Posterior cingulate gyrus (tissue), 11 donors: ENCODE measurements around the gene THSD7A.

ENCODE experiments used
- DNase-seq, 10 donors: peaks; one replicate each; pipeline versions ENCODE4 v3.0.0 to v3.0.0-alpha.2; 2020 to 2021; ENCODE audit warnings: mixed read lengths in 3 of 10
- intact Hi-C: fragments of 100-400 bp; cut with DNase I; formaldehyde crosslinking; loops from one replicate; pipeline ENCODE4 v1.15.1; 2023

THSD7A gene

DNA sequence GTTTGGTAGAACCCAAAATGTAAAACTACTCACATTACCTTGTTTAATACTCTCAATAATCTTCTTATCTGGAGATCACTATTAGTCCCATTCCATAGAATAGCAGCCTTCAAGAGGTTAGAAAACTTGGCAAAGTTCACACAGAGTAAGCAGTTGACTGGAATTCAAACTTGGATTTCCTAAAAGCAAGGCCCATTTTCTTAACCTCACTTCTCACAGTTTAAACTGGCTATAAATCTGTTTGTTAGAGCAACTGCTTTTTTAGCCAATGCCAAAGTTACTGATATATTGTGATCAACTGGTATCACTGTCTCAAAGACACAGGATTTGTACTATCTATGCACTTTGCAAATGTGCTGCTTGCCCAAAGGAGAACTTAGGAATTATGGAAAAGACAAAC, 230.2 kb downstream of the THSD7A start:
- intact Hi-C loops: no loop called here
- DNase-seq: no peak

DNA sequence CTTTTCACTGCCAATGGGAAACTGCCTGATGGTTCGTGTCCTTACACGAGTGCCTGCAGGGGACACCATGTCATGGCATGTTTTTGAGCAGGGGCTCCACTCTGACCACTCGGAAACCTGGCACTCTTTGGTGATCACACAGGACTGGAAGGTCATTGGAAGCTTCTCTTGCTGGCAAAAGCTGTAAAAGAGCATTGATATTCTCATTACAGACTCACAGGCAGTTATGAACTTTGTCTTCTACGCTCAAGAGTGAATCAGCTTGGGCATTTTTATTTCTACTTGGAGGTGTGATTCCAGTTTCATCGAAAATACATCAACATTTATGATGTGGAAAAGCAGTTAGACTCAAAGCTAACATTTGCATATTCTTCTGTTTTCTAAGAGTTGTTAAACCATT, 238.7 kb downstream of the THSD7A start:
- DNase-seq: no peak
- intact Hi-C loops: no loop called here

DNA sequence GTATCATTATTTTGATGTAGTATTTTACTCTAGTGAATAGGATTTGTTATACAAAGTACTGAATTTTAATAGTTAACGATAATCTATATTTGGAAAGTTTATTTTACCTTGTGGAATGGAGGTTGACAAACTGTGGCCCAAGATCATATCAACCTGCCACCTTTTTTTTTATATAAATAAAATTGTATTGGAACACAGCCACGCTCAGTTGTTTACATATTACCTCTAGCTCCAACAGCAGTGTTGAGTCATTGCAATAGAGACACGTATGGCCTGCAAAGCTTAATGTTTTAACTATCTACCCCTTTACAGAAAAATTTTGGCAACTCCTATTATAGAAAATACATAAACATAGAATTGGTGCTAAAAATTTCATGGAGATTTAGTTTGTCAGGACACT, 239.3 kb downstream of the THSD7A start:
- intact Hi-C loops: no loop called here
- DNase-seq: no peak

DNA sequence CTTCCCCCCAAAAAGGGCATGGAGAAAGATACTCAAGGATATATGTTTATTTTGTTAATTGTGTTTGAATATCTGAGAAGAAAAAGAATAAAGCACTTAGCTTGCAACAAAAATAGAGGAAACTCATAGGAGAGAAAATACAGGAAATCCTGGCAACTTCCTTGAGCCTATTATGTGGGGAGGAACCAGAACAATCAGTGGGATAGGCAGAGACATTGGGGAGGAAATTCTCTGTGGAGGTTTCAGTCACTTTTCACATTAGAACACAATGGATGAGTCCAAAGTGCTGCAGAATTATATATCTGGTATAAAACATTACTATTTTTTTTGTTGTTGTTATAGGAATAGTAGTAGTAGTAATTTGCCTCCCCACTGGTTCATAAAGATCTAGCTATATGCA, 240.1 kb downstream of the THSD7A start:
- intact Hi-C loops: no loop called here
- no peak for DNase-seq

DNA sequence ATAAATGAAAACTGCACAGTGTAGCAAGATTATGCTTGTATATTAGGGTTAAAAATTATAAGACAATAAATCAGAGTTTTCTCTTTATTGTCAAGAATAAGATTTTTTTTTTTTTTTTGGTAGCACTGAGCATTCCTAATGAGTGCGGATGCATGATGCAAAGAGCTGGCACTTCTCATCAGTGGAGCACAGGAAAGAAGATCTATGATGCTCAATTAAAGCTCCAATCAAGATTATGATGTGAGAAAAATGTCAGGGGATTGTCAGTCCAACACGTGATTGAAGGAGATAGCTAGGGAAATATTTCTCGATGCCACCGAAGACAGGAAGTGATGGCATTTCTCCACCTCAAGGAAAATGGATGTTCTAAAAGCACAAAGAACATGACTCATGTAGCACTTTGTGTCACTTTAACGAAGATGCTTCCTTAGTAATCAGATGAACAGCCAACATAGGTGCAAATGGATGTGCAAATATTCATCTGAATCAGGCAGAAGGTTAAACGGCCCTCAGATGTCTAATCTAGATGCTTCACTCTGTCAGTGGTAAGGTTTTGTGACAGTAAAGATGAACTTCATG, 240.9 kb downstream of the THSD7A start:
- no peak for DNase-seq
- intact Hi-C loops: no loop called here

DNA sequence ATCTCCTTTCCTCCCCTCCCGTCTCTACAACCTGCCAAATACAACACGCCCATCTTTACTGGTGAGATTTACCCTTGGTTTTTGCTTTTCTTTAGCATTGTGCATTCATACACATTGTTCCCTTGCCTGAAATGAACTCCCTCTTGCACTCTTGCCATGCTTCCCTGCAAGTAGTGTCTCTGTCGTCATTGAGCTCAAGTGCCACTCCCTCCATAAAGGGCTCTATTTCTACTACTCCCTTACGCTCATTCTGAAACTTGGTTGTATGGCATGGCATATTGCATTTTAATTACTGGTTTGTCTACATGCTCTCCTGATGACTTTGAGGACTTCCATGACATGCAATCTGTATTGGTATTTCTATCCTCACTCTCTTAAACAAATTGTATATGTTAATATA, 242.7 kb downstream of the THSD7A start:
- DNase-seq: no peak
- intact Hi-C loops: no loop called here

DNA sequence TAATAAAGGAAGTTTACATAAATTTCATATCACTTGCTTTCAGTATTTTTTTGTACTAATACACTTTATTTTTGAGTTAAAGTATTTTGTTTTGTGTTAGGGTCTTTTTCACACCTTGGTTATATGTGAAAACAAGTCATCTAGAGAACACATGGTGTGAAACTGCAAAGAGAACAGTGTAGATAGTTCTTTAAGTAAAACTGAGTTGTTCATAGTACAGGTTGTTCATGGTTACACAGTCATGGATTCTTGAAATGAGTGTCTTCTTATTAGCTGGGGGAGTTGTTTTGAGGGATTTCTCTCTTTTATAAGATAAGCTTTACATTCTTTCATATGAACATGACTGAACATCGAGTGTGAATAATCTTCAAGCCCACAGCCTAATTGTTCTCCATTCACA, 244.2 kb downstream of the THSD7A start:
- DNase-seq: no peak
- intact Hi-C loops: no loop called here

DNA sequence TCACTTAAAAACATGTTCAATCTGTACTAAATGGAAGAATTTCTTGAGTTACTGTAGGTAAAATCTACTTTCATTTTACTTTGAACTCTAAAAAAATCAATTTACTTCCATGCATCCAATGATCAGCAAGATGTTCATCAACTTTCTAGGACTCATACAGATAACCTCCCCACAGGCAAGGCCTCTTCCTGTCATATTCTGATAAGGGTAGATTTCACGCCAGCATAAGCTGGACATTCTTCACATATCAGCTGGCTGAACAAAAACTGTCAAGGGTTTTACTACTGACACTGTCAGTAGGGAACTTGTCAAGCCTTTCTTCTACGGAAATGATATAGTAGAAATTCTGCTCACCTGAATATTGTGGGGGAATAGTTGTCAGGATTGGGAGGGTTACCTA, 244.9 kb downstream of the THSD7A start:
- intact Hi-C loops: no loop called here
- no peak for DNase-seq

DNA sequence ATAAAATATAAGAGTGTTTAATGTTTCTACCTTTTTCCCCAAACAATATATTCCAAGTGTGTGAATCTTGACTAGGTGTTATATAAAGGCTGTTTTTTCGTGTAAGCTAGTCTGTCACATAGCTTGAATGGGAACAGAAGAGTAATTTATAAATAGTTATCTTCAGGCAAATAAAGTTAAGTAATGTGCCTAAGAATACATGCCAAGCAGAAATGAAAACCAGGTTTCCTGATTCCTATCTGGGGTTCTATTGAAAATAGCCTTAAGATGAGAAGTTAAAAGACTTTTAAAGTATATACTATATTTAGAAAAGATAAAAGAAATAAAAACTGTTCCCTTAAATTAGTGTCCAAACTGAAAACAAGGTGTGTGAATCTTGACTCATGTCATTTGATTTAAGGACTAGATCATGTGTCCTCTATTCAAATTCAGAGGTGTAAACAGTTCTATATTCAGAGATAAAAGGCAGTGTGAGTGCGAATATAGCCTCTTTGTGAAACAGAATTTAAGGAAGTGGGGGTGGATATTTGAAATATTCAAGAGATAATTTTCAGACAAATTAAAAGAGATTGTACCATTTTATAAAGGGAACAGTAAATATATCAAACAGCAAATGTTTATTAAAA, 247.5 kb downstream of the THSD7A start:
- intact Hi-C loops: no loop called here
- no peak for DNase-seq

DNA sequence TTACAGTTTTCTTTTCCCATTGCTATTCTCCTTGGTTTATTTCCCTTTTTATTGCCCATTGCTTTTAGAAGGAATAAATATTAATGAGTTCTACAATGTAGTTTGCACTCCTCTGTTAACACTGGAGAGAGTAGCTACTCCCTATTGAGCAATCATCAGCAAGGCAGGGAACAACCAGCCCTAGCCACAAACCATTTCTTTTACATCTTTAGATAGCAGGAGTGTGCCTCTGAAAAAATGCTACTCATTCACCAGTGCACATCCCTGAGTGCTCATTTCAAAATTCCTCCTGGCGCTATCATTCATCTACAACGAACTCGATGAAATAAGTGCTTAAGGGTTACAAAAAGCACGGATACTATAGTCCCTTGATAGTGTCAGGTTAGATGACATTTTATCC, 252.9 kb downstream of the THSD7A start:
- intact Hi-C loops: no loop called here
- DNase-seq: no peak

DNA sequence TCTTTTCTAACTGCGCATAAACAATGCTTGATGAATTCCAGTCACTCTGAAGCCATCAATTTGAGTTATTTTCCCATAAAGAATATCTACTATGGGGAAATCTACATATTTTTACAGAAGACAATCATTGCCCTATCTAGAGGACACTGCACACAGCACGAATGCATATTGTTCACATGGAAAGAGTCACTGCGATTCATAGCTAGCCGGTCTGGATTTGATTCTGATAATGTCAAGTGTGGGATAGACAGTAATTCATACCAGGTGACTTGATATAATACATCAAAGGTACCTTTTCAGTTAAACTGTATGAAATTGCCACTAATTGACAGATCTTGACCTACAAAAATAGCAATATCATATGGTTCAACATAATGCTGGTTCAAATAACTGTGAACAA, 255.7 kb downstream of the THSD7A start:
- no peak for DNase-seq
- intact Hi-C loops: no loop called here

DNA sequence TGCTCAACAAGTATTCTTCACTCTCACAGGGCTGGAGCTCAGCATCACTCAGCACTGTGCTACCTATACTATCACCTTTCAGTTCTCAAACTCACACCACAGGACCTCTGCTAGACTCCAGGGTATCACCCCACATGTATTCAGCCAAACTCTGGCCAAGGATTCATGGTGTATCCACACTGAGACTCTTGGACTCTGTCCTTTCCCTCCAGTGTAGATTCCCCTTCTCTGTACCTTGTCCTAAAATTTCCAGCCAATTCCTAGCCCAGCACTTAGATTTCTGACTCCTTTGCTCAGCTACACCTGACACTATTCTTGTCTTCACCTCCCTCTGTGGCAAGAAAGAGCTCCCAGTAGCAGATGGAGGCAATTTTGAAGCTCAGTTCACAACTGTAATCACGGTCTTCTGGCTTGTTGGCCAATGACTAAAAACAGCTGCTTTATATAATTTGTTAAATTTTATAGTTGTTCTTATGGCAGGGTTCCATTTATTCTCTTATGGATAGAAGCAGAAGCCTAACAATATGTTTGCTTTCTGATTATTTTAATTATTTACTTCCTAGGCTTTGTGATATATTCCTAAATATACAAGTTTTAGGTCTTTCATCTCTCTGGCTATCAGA, 258.8 kb downstream of the THSD7A start:
- DNase-seq: no peak
- intact Hi-C loops: no loop called here

DNA sequence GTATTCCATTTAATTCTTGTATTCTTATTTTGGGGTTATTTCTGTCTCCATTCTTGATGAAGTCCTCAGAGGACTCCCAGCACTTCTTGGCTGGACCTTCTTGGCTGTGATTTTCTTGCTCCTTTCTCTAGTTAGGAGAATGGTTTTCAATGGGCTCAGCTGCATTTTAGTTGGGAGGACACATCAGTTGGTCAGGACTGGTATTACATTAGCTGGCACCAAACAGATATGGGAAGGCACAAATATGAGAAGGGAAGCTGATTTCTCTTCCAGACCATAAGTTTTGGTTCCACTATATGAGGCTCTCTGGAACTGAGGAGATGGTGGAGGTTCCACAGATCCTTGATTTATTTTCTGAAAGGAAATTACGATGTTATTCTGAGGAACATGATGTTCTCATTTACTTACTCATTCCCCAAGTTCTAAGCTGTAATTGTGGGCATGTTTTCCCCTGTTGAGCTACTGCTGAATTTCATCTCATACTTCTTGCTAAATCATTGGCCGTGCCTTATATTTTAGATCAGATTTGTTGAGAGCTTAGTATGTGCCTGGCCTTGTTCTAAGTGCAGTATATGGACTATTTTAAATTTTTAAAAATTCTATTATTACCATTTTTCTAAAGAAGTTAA, 261.0 kb downstream of the THSD7A start:
- DNase-seq: no peak
- intact Hi-C loops: no loop called here

DNA sequence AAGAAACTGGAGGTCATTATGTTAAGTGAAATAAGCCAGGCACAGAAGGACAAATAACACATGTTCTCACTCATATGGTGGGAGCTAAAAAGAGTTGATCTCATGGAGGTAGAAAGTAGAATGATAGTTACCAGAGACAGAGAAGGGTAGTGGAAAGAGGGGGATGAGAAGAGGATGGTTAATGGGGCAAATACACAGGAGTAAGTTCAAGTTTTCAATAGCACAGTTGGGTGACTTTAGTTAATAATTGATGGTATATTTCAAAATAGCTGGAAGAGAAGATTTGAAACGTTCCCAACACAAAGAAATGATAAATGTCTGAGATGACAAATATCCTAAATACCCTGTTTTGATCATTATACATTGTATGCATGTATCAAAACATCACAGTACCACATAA, 261.8 kb downstream of the THSD7A start:
- intact Hi-C loops: no loop called here
- DNase-seq: no peak

DNA sequence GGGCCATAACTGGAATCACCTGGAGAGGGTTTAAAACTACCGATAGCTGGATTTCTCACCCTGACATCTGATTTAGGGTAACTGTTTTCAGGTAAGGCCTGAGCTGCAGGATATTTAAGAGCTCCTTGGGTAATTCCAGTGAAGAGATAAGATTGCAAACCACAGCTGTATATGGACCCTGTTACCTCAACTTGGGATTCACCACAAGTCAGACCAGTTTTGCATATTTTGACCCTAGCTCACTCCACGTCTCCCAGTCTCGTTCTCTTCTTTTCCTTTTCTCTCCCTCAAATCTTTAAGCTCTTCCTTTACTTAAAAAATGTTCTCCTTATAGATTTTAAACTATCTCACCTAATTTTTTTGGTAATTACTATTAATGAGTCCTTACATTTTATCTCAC, 264.4 kb downstream of the THSD7A start:
- DNase-seq: no peak
- intact Hi-C loops: no loop called here

DNA sequence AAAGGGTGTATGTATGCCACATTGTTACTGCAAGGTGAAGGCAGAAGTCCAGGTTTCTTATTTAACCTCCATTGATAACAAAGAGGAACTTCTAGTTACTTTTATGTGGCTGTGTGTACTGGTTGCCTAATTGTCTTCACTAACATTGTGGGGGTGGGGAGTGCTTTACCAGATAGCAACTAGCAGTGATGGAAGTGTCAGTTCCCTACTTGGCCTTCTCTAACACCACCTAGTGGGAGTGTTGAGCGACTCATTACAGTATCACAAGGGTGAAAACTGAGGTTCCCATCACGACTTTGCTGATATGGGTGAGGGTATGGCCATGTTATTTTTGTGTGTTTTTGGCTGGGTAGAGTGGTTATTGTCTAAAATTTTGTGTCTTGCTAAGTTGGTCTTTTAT, 274.4 kb downstream of the THSD7A start:
- DNase-seq: no peak
- intact Hi-C loops: no loop called here

DNA sequence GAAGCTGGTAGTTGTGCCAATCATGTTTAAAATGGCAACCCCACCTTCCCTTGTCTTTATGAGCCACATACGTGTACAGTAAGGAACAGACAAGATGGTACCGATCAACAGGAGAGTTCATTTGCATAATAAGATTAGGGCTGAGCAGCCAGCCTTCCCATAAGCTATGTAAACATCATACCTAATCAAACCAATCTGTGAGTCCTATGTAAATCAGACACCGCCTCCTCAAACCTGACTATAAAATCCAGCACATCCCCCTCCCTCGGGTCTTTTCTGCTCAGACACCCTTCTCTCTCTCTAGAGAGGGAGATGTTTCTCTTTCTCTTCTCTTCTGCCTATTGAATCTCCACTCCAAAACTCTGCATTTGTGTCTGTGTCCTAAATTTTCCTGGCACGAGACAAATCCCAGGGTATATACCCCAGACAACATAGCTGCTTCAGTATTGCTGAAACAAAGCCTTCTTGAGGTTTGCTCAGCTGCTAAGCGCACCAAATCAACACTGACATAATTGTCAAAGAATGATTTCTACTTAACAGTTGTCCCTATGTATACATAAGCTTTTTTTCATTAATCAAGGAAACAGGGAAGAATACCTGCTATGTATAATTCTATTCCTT, 279.2 kb downstream of the THSD7A start:
- intact Hi-C loops: no loop called here
- DNase-seq: no peak

DNA sequence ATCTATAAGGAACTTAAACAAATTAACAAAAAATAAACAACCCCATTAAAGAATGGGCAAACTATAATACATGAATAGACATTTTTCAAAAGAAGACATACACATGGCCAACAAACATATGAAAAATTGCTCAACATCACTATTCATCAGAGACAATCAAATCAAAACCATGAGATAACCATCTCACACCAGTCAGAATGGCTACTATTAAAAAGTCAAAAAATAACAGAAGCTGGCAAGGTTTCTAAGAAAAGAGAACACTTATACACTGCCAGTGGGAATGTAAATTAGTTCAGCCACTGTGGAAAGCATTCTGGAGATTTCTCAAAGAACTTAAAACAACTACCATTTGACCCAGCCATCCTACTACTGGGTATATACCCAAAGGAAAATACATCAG, 280.5 kb downstream of the THSD7A start:
- intact Hi-C loops: no loop called here

DNA sequence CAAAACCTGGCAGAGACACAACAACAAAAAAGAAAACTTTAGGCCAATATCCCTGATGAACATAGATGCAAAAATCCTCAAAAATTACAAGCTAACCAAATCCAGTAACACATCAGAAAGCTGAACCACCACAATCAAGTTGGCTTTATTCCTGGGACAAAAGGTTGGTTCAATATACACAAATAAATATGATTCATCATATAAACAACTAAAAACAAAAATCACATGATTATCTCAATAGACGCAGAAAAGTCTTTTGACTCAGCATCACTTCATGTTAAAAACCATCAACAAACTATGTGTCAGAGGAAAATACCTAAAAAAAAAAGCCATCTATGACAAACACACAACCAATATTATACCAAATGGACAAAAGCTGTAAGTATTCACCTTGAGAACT, 283.5 kb downstream of the THSD7A start:
- intact Hi-C loops: no loop called here
- no peak for DNase-seq

More for the DNA sequence above, 280.5 kb downstream of the THSD7A start:
- no peak for DNase-seq

DNA sequence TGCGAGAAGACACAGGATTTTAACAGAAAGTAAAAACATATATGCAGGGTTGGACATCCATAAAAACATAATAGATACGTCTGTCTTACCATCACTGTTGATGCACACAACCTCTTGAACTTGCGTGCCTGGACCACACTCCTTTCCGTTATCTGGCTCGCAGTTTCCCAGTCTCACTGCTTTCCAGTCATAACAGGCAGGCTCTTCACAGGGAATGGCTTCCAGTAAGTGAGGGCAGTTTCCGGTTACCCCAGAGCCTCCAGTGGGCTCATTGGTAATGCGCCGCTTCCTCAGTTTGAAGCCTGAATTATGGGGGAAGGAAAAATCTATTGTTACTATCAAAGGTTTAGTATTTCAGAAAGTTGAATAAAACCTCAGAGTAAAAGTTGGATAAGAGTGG, 290.7 kb downstream of the THSD7A start:
- intact Hi-C loops: no loop called here
- DNase-seq: no peak

DNA sequence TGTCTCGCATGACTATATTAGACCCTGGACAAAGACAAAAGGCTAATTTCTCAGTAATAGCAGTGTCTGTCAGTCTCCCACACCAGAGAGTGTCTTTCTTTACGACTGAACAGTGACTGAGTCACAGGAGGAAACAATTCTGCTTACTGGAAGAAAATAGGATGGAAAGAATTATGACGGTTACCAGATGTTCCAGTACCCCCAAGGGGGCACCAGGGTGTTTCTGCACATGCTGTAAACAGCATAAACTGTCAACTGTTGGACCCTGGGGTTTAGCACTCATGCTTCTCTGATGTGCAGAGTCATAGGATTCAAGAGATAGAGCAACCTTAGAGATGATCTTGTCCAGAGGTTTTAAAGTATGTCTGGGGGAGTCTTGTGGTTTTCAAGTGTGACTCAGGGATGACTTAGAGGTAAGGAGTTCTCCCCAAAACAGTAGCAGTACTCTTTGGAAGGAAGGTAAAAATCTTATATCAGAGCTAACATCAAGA, 291.7 kb downstream of the THSD7A start:
- no peak for DNase-seq
- intact Hi-C loops: no loop called here
